Coronary artery (tissue), 2 donors: Measurements from ENCODE around the gene USF2.
"Not testable (repeated sequence)": the region's sequence is repeated elsewhere in the genome, so short reads cannot be mapped to it uniquely, and the experiment has no call there.

Experiments used
- DNase-seq: peaks from one replicate; pipeline ENCODE4 v3.0.0-alpha.2; 2017; ENCODE audit warnings: low spot score
- H3K27ac ChIP-seq, 2 donors: fragments of 200-600 bp; sonication (generic); one replicate each; pipeline ENCODE4 v1.5.1; 2016 to 2019
- H3K4me3 ChIP-seq: fragments of 200-600 bp; sonication (generic); 2 replicates; pipeline ENCODE4 v1.5.1; 2016; ENCODE audit warnings: mild to moderate bottlenecking, moderate library complexity
- TF ChIP-seq, protein P1 (sequence below): fragments of 200-600 bp; sonication (generic); IDR thresholded peaks from one replicate; pipeline ENCODE4 v1.5.1; 2019; ENCODE audit warnings: antibody characterized with exemption

USF2 gene

DNA sequence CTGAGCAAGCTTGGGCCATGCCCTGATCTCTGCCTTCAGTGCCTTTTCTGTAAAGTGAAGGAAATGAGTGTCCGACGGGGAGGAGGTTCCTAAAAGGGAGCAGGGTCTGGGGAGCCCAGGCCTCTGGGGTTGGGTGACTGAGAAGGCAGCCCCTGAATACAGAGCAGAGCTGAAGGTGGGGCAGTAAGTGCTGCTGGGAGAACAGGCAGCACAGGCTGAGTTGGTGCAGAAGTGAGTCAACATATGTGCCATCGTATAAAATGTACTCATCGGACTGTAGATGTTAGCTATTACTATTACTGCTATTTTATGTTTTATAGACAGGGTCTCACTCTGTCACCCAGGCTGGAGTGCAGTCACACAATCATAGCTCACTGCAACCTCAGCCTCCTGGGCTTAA lies 12.5 kb downstream of the USF2 start:
- TF ChIP-seq, protein P1, sequence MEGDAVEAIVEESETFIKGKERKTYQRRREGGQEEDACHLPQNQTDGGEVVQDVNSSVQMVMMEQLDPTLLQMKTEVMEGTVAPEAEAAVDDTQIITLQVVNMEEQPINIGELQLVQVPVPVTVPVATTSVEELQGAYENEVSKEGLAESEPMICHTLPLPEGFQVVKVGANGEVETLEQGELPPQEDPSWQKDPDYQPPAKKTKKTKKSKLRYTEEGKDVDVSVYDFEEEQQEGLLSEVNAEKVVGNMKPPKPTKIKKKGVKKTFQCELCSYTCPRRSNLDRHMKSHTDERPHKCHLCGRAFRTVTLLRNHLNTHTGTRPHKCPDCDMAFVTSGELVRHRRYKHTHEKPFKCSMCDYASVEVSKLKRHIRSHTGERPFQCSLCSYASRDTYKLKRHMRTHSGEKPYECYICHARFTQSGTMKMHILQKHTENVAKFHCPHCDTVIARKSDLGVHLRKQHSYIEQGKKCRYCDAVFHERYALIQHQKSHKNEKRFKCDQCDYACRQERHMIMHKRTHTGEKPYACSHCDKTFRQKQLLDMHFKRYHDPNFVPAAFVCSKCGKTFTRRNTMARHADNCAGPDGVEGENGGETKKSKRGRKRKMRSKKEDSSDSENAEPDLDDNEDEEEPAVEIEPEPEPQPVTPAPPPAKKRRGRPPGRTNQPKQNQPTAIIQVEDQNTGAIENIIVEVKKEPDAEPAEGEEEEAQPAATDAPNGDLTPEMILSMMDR, result no peak

DNA sequence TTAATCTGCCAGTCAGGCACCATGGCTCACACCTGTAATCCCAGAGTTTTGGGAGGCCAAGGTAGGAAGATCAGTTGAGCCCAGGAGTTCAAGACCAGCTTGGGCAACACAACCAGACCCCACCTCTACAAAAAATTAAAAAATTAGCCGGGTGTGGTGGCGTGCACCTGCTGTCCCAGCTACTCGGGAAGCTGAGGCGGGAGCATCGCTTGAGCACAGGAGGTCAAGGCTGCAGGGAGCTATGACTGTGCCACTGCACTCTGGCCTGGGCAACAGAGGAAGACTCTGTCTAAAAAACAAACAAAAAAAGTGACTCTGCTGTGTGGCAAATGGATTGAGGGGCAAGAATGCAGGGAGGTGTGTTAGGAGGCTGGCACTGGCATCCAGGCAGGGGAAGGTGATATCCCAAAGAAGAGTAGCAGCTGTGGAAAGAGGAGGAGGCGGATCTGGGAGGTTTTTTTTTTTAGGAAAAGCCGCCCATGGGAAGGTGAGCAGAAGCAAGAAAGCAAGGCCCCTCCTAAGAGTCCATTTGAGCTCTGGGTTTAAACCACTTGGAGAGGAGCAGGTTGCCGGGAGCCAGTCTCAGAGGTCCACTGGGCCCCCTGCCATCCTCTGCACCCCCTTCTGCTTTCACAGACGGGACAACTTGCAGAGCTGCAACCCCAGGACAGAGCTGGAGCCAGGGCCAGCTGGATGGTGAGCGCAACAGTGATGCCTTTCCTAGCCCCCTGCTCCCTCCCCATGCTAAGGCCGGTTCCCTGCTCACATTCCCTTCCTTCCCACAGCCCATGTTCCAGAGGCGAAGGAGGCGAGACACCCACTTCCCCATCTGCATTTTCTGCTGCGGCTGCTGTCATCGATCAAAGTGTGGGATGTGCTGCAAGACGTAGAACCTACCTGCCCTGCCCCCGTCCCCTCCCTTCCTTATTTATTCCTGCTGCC lies 15.7 kb downstream of the USF2 start:
- Histone ChIP-seq H3K4me3 (no peak overlapping the region), H3K27ac (no peak overlapping the region)
- DNase-seq, result no peak
- TF ChIP-seq, protein P1, result no peak

More for the DNA sequence above, 12.5 kb downstream of the USF2 start:
- DNase-seq, result no peak
- no peak overlapping the region for H3K4me3 ChIP-seq
- no peak overlapping the region for H3K27ac ChIP-seq

DNA sequence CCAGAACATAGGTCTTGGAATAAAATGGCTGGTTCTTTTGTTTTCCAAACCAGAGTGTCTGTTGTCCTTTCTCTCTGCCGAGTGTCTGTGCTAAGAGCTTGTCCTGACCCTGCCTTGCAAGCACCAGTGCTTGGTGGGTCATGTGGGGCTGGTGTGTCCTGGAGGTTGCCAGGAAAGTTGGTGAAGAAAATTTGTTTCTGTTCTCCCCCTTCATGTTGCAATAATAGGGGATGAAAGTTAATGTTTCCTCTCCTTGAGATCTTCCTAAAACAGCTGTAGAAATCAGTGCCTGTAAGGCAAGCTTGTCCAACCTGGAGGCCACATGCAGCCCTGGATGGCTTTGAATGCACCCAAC lies 16.3 kb downstream of the USF2 start:
- TF ChIP-seq, protein P1, result no peak
- Histone ChIP-seq H3K27ac (no peak overlapping the region), H3K4me3 (no peak overlapping the region)
- no peak for DNase-seq

DNA sequence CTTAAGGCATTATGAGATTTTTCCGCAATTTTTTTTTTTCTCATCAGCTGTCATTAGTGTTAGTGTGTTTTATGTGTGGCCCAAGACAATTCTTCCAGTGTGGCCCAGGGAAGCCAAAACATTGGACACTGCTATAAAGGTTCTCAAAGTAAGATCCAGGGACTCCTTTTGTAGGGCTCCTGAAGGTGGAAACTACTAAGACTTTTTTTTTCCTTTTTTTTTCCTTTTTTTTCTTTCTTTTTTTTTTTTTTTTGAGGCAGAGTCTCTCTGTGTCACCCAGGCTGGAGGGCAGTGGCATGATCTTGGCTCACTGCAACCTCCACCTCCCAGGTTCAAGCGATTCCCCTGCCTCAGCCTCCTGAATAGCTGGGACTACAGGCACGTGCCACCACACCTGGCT lies 16.7 kb downstream of the USF2 start:
- H3K27ac ChIP-seq, DNase-seq, H3K4me3 ChIP-seq: not testable (repeated sequence)

DNA sequence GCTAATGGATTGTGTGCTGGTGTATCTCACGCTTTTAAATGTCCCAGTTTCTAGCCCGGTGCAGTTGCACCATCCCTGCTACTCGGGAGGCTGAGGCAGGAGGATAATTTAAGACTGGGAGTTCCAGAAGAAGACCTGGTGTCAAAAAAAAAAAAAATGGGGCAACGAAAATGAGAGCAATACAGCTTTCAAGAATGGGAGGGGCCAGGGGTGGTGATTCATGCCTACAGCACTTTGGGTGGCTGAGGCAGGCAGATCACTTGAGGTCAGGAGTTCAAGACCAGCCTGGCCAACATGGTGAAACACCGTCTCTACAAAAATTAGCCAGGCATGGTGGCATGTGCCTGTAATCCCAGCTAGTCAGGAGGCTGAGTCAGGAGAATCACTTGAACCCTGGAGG lies 17.3 kb downstream of the USF2 start:
- DNase-seq, H3K4me3 ChIP-seq: not testable (repeated sequence)

DNA sequence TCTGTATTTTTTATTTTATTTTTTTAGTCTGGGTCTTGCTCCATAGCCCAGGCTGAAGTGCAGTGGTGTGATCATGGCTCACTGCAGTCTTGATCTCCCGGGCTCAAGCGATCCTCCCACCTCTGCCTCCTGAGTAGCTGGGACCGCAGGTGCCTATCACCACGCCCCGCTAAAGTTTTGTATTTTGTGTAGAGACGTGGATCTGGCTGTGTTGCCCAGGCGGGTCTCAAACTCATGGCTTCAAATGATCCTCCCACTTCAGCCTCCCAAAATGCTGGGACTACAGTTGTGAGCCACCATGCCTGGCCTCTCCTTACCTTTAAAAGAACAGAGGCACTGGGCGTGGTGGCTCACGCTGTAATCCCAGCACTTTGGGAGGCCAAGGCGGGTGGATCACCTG lies 19.0 kb downstream of the USF2 start:
- Histone ChIP-seq H3K4me3 (no peak overlapping the region), H3K27ac (no peak overlapping the region)
- DNase-seq, result no peak
- TF ChIP-seq, protein P1, result no peak

More for the DNA sequence above, 17.3 kb downstream of the USF2 start:
- H3K27ac ChIP-seq, result not testable (repeated sequence)

DNA sequence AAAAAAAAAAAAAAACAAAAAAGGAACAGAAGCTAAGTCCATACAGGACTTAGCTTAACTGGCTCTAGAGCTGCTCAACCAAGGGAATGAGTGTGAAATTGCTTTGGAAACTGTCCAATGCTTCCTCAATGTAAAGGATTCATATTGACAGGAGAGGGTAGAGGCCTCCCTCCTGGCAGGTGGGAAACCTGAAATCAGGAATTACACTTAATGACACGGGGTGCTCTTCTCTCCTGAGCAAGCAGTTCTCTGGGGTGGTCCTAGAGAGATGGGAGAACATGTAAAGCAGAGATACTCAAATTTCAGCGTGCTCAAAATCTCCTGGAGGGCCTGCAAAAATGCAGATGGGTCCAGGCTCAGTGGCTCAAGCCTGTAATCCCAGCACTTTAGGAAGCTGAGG lies 19.6 kb downstream of the USF2 start:
- H3K4me3 ChIP-seq, result no peak overlapping the region
- H3K27ac ChIP-seq, result no peak overlapping the region
- TF ChIP-seq, protein P1, result no peak
- DNase-seq, result no peak

DNA sequence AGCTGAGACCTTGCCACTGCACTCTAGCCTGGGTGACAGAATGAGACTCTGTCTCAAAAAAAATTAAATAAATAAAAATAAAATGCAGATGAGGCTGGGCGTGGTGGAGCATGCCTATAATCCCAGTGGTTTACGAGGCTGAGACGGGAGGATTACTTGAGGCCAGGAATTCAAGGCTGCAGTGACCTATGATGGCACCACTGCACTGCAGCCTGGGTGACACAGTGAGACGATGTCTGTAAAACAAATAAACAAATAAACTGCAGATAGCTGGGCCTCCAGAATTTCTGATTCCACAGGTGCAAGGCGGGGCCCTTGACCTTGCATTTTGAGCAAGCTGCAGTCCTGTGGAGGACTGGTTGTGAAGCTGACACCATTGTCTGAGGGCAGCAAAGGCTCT lies 20.1 kb downstream of the USF2 start:
- no peak for DNase-seq
- TF ChIP-seq, protein P1, result no peak
- H3K27ac ChIP-seq, result no peak overlapping the region
- no peak overlapping the region for H3K4me3 ChIP-seq
